ENCODE results near the gene NCBP3.

The NCBP3 gene

DNA sequence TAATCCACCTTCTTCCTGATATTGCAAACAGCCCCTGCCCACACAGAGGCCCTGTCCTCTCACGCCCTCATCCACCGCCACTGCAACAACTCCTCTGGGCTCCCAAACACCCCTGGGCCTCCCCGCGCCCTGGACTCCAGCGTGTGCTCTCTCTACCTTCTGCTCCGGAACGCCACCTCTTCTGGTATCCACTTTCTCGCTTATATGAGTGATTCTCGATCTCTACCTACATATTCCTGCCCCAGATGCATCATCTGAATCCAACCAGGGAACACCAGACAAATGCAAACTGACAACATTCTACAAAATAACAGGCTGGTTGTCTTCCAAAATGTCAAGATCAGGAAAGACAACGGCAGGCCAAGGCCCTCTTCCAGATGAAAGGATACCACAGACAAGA is 27.8 kb upstream of the NCBP3 start:
- H2AFZ ChIP-seq (ENCODE audit: low read length): no peak overlapping the region
- H3K27me3 ChIP-seq (ENCODE audit: insufficient read depth, low read length, poor library complexity, severe bottlenecking): no peaks in the 10 kb centered on the region
- TF ChIP-seq EZH2phosphoT487 (IDR thresholded peaks at IDR 0.05; ENCODE audit: borderline replicate concordance): no peak
- no peak overlapping the region for H3K4me2 ChIP-seq (ENCODE audit: low read depth, low read length, poor library complexity, severe bottlenecking)
- H3F3A ChIP-seq (ENCODE audit: low read depth): no peaks in the 10 kb centered on the region
- H3K4me1 ChIP-seq (ENCODE audit: insufficient read depth, low read length, poor library complexity, severe bottlenecking): no peaks in the 10 kb centered on the region
- H3K4me3 ChIP-seq (ENCODE audit: low read length, poor library complexity, severe bottlenecking): no peak overlapping the region
- H3K79me2 ChIP-seq (ENCODE audit: insufficient read depth, low read length): no peaks in the 10 kb centered on the region
- H3K36me3 ChIP-seq (ENCODE audit: insufficient read depth, low read length): no peaks in the 10 kb centered on the region
- no peaks in the 10 kb centered on the region for H3K9me2 ChIP-seq (replicated peaks; ENCODE audit: low read depth, low read length)
- H3K9me3 ChIP-seq (ENCODE audit: insufficient read depth, low read depth, low read length): no peaks in the 10 kb centered on the region
- no peaks in the 10 kb centered on the region for H4K20me1 ChIP-seq (ENCODE audit: insufficient read depth, low read length, poor library complexity, severe bottlenecking)
- H3K9ac ChIP-seq (ENCODE audit: low read depth, low read length, poor library complexity, severe bottlenecking): no peak overlapping the region

DNA sequence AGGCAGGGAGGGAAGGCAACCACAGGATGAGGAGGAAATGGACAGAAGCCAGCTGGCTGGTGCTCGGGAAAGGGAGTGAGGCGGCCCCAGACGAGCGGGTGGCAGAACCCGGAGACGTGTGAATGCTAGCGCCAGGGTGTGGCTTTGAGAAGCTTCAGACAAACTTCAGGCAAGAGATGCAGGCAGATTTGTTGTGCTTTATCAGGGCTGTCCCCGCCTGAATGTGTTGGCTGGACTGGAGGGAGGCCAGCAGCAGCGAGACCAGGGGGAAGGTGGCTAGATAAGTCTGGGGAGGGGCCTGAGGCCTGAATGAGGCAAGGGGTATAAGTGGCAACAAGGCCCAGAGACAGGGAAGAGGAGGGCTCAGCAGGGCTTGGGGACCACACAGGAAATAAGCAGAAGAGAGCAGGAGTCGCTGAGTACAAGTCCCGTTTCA is 24.8 kb upstream of the NCBP3 start:
- H4K20me1 ChIP-seq (ENCODE audit: insufficient read depth, low read length, poor library complexity, severe bottlenecking): no peaks in the 10 kb centered on the region
- no peak overlapping the region for H2AFZ ChIP-seq (ENCODE audit: low read length)
- no peak overlapping the region for H3K4me3 ChIP-seq (ENCODE audit: low read length, poor library complexity, severe bottlenecking)
- TF ChIP-seq, protein P1, sequence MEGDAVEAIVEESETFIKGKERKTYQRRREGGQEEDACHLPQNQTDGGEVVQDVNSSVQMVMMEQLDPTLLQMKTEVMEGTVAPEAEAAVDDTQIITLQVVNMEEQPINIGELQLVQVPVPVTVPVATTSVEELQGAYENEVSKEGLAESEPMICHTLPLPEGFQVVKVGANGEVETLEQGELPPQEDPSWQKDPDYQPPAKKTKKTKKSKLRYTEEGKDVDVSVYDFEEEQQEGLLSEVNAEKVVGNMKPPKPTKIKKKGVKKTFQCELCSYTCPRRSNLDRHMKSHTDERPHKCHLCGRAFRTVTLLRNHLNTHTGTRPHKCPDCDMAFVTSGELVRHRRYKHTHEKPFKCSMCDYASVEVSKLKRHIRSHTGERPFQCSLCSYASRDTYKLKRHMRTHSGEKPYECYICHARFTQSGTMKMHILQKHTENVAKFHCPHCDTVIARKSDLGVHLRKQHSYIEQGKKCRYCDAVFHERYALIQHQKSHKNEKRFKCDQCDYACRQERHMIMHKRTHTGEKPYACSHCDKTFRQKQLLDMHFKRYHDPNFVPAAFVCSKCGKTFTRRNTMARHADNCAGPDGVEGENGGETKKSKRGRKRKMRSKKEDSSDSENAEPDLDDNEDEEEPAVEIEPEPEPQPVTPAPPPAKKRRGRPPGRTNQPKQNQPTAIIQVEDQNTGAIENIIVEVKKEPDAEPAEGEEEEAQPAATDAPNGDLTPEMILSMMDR (conservative IDR thresholded peaks at IDR 0.05; ENCODE audit: low read length): no peak
- TF ChIP-seq EZH2phosphoT487 (IDR thresholded peaks at IDR 0.05; ENCODE audit: borderline replicate concordance): no peak
- H3K9me3 ChIP-seq (ENCODE audit: insufficient read depth, low read depth, low read length): no peaks in the 10 kb centered on the region
- no peak overlapping the region for H3K4me2 ChIP-seq (ENCODE audit: low read depth, low read length, poor library complexity, severe bottlenecking)
- no peaks in the 10 kb centered on the region for H3K36me3 ChIP-seq (ENCODE audit: insufficient read depth, low read length)
- no peaks in the 10 kb centered on the region for H3F3A ChIP-seq (ENCODE audit: low read depth)
- no peaks in the 10 kb centered on the region for H3K79me2 ChIP-seq (ENCODE audit: insufficient read depth, low read length)
- no peak overlapping the region for H3K9ac ChIP-seq (ENCODE audit: low read depth, low read length, poor library complexity, severe bottlenecking)
- no peaks in the 10 kb centered on the region for H3K9me2 ChIP-seq (replicated peaks; ENCODE audit: low read depth, low read length)
- no peaks in the 10 kb centered on the region for H3K4me1 ChIP-seq (ENCODE audit: insufficient read depth, low read length, poor library complexity, severe bottlenecking)
- no peaks in the 10 kb centered on the region for H3K27me3 ChIP-seq (ENCODE audit: insufficient read depth, low read length, poor library complexity, severe bottlenecking)

GRCh38 chr17:3867606-3868005 is 21.6 kb upstream of the NCBP3 start:
- Histone ChIP-seq H3K9me2 (replicated peaks; ENCODE audit: low read depth, low read length) (no peaks in the 10 kb centered on the region), H3K4me3 (ENCODE audit: low read length, poor library complexity, severe bottlenecking) (no peak overlapping the region), H3K9me3 (ENCODE audit: insufficient read depth, low read depth, low read length) (no peaks in the 10 kb centered on the region), H3K4me1 (ENCODE audit: insufficient read depth, low read length, poor library complexity, severe bottlenecking) (peaks cover 5% of the 10 kb centered on the region), H3K4me2 (ENCODE audit: low read depth, low read length, poor library complexity, severe bottlenecking) (no peak overlapping the region), H3K27me3 (ENCODE audit: insufficient read depth, low read length, poor library complexity, severe bottlenecking) (no peaks in the 10 kb centered on the region), H3K9ac (ENCODE audit: low read depth, low read length, poor library complexity, severe bottlenecking) (no peak overlapping the region), H3K36me3 (ENCODE audit: insufficient read depth, low read length) (no peaks in the 10 kb centered on the region), H2AFZ (ENCODE audit: low read length) (no peak overlapping the region), H3K79me2 (ENCODE audit: insufficient read depth, low read length) (no peaks in the 10 kb centered on the region), H3F3A (ENCODE audit: low read depth) (no peaks in the 10 kb centered on the region), H4K20me1 (ENCODE audit: insufficient read depth, low read length, poor library complexity, severe bottlenecking) (no peaks in the 10 kb centered on the region)
- TF ChIP-seq, protein P1 (conservative IDR thresholded peaks at IDR 0.05; ENCODE audit: low read length): no peak
- TF ChIP-seq EZH2phosphoT487 (IDR thresholded peaks at IDR 0.05; ENCODE audit: borderline replicate concordance): no peak

DNA sequence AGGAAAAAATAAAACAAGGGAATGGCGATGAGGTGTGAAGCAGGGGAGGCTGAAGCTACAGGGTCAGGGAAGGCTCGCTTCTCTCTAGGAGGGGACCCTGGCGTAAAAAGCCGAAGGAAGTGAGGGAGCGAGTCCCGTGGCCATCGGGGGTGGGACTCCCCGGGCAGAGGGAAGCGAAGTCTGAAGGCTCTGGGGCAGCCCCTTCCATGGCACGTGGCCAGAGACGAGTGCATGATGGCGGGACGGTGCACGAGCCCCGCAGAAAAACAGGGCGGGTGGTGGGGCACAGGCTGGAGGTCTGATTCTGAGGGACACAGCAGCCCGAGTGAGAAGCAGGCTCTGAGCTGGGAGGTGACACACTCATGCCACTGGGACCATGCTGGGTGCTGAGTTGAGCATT is 21.1 kb upstream of the NCBP3 start:
- no peak overlapping the region for H3K4me3 ChIP-seq (ENCODE audit: low read length, poor library complexity, severe bottlenecking)
- H4K20me1 ChIP-seq (ENCODE audit: insufficient read depth, low read length, poor library complexity, severe bottlenecking): no peaks in the 10 kb centered on the region
- H3K4me2 ChIP-seq (ENCODE audit: low read depth, low read length, poor library complexity, severe bottlenecking): no peak overlapping the region
- H3K9me2 ChIP-seq (replicated peaks; ENCODE audit: low read depth, low read length): no peaks in the 10 kb centered on the region
- H3F3A ChIP-seq (ENCODE audit: low read depth): no peaks in the 10 kb centered on the region
- H3K4me1 ChIP-seq (ENCODE audit: insufficient read depth, low read length, poor library complexity, severe bottlenecking): peaks cover 5% of the 10 kb centered on the region
- no peak overlapping the region for H2AFZ ChIP-seq (ENCODE audit: low read length)
- H3K36me3 ChIP-seq (ENCODE audit: insufficient read depth, low read length): no peaks in the 10 kb centered on the region
- H3K27me3 ChIP-seq (ENCODE audit: insufficient read depth, low read length, poor library complexity, severe bottlenecking): no peaks in the 10 kb centered on the region
- no peak for TF ChIP-seq EZH2phosphoT487 (IDR thresholded peaks at IDR 0.05; ENCODE audit: borderline replicate concordance)
- TF ChIP-seq, protein P1 (conservative IDR thresholded peaks at IDR 0.05; ENCODE audit: low read length): no peak
- H3K9ac ChIP-seq (ENCODE audit: low read depth, low read length, poor library complexity, severe bottlenecking): no peak overlapping the region
- H3K79me2 ChIP-seq (ENCODE audit: insufficient read depth, low read length): no peaks in the 10 kb centered on the region
- no peaks in the 10 kb centered on the region for H3K9me3 ChIP-seq (ENCODE audit: insufficient read depth, low read depth, low read length)
